Activated T-helper 1 cell treated with anti-CD3 and anti-CD28 coated beads, Interleukin-12 subunit alpha, Interleukin-12 subunit beta, Interleukin-2, Interleukin-4 antibody, amounts not matched to agents 30 ng/mL and 10 ng/mL and 1 ng/mL, durations not matched to agents 14 hours and 24 hours and 36 hours (primary cell): Measurements from ENCODE around the gene CRTC3. TPM values are rescaled to one million over a fixed set of nuclear protein-coding genes. Genes with fewer than 3 reads are reported as not detected.
A peak's percentile ranks its signal among the peaks of the same experiment; 100 is the strongest.

Source experiments
- DNase-seq: peaks from one replicate; pipeline ENCODE4 v3.0.0; 2021; ENCODE audit warnings: low spot score
- H3K27ac Mint-ChIP-seq: one replicate; pipeline ENCODE4 v1.8.0; 2021; ENCODE audit warnings: mild to moderate bottlenecking, mixed read lengths
- H3K27me3 Mint-ChIP-seq: one replicate; pipeline ENCODE4 v1.8.0; 2022; ENCODE audit warnings: mild to moderate bottlenecking, moderate library complexity, mixed read lengths; ENCODE audit not compliant: insufficient read depth
- H3K36me3 Mint-ChIP-seq: one replicate; pipeline ENCODE4 v1.8.0; 2021; ENCODE audit warnings: low read depth, mixed read lengths
- H3K4me1 Mint-ChIP-seq: one replicate; pipeline ENCODE4 v1.8.0; 2021; ENCODE audit warnings: low read depth, mixed read lengths
- H3K4me3 Mint-ChIP-seq: one replicate; pipeline ENCODE4 v1.8.0; 2021; ENCODE audit warnings: mild to moderate bottlenecking, moderate library complexity, mixed read lengths
- H3K9me3 Mint-ChIP-seq: one replicate; pipeline ENCODE4 v1.8.0; 2021; ENCODE audit warnings: mixed read lengths
- intact Hi-C: fragments of 100-400 bp; cut with micrococcal nuclease; formaldehyde crosslinking; loops from one replicate; pipeline ENCODE4 v1.15.1; 2024
- total RNA-seq: library from RNA; stranded (reverse); gene quantifications from 2 replicates; pipeline ENCODE4 v1.2.3, GENCODE V29; 2022

Gene CRTC3
- total RNA-seq = 54.0 and 61.2 TPM in 2 replicates

- Mint-ChIP-seq H3K9me3 (no peaks in the 10 kb centered on the region), H3K27ac (peak within 1 kb of the TSS; percentile 85), H3K4me1 (peaks cover 52% of the 10 kb centered on the region), H3K4me3 (peak within 1 kb of the TSS; percentile 92), H3K36me3 (peaks cover 12% of the 10 kb centered on the region), H3K27me3 (no peaks in the 10 kb centered on the region)
- DNase-seq = peak; percentile 49
- intact Hi-C loops = loop anchor here (1.0 to 5.0 kb wide), 4 partner anchors 17 to 88 kb away; no protein-coding TSS in a partner anchor
Observed at GRCh38 chr15:90529371-90530249, at the start of gene CRTC3. Gene CRTC3, plus strand, starts transcription at chr15:90529923. Its CDS starts 149 bp downstream, at chr15:90530072.

DNA sequence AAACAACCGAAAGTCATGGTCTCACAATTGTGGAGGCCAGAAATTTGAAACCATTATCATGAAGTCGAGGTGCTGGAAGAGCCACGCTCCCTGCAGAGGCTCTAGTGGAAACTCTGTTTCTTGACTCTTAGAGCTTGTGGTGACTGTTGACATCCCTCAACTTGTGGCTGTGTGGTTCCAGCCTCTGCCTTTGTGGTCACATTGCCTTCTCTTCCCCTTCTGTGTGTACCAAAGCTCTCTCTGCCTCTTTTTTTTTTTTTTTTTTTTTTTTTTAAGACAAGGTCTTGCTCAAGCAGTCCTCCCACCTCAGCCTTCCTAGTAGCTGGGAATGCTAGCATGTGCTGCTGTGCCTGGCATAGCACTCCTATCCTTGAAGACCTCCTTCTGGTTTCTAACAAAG lies 48.7 kb upstream of the CRTC3 start:
- H3K36me3 Mint-ChIP-seq = peaks cover 54% of the 10 kb centered on the region

DNA sequence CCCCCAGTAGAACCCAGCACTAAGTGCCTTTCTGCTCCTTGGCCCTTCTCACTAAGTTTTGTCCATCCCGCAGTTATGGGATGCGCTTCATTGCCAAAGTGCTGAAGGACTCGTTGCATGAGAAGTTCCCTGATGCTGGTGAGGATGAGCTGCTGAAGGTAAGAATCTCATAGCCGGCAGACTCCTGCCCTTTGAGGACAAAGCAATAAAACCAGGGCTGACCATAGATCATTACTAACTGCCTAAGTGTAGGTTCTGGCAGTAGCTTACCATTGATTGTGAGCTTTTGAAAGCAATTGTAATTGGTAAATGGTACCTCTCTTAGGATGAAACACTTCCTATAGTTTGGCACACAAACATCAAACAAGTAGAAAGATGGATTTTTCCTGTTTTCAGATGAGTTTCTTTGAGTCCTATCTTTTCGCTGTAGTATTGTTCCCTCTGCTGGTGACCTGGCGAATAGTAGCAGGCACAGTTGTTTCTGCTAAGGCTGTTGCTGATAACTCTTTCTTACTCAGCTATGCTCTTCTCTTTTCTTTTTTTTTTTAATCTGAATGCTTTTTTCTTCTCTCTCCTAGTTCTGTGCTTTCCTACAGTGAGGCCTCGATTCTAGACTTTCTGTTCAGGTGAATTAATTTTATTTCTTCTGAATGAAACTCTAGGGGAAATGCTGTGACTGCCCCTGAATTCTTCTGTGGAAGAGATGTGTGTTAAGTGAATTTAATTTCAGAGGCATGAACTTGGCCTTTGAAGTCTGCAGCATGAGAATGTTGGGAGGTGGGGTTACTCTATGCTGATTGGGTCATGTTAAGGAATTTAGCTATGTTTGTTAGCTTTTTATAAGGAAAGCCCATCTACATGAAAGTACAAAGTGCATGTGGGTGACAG lies 47.4 kb upstream of the CRTC3 start:
- Mint-ChIP-seq H3K9me3 (no peaks in the 10 kb centered on the region), H3K27ac (peak overlapping the region; percentile 13), H3K4me1 (peaks cover 43% of the 10 kb centered on the region), H3K4me3 (no peak overlapping the region), H3K36me3 (peaks cover 55% of the 10 kb centered on the region), H3K27me3 (no peaks in the 10 kb centered on the region)
- DNase-seq = peak; percentile 11
- intact Hi-C loops = loop anchor here (1.0 to 5.0 kb wide), 4 partner anchors 35 to 189 kb away; no protein-coding TSS in a partner anchor

More for the DNA sequence above, 48.7 kb upstream of the CRTC3 start:
- intact Hi-C loops = loop anchor here (5.0 kb wide), 1 partner anchor 34 kb away; no protein-coding TSS in a partner anchor
- Mint-ChIP-seq H3K27me3 (no peaks in the 10 kb centered on the region), H3K4me3 (no peak overlapping the region), H3K27ac (peak overlapping the region; percentile 63), H3K4me1 (peaks cover 49% of the 10 kb centered on the region), H3K9me3 (no peaks in the 10 kb centered on the region)
- DNase-seq = peak; percentile 53

DNA sequence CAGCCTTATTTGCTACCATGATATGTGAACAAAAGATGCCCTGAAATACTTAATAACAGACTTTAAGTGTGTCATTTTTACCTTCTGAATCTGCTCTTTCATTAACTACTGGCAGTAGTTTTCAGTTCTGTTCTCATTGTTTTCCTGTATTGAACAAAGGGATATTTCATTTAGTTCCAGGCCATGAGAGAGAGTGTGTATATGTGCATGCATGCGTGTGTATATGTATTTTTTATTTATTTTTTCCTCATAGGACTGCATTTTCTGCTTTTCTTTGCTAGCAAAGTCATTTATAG lies 46.8 kb upstream of the CRTC3 start:
- intact Hi-C loops = loop anchor here (5.0 kb wide), 1 partner anchor 36 kb away; no protein-coding TSS in a partner anchor
- Mint-ChIP-seq H3K4me1 (peaks cover 42% of the 10 kb centered on the region), H3K9me3 (no peaks in the 10 kb centered on the region), H3K4me3 (no peak overlapping the region), H3K27ac (no peak overlapping the region), H3K27me3 (no peaks in the 10 kb centered on the region), H3K36me3 (peaks cover 58% of the 10 kb centered on the region)
- no peak for DNase-seq

- H3K4me3 Mint-ChIP-seq = no peak overlapping the region
- DNase-seq = no peak
- no peaks in the 10 kb centered on the region for H3K9me3 Mint-ChIP-seq
- H3K27ac Mint-ChIP-seq = no peak overlapping the region
- peaks cover 38% of the 10 kb centered on the region for H3K4me1 Mint-ChIP-seq
- intact Hi-C loops = loop anchor here (5.0 kb wide), 1 partner anchor 36 kb away; no protein-coding TSS in a partner anchor
- H3K36me3 Mint-ChIP-seq = peaks cover 61% of the 10 kb centered on the region
- no peaks in the 10 kb centered on the region for H3K27me3 Mint-ChIP-seq
Observed at GRCh38 chr15:90483637-90484036, 46.1 kb upstream of the CRTC3 start.

GRCh38 chr15:90487186-90487585 lies 42.5 kb upstream of the CRTC3 start:
- Mint-ChIP-seq H3K27ac (no peak overlapping the region), H3K36me3 (peaks cover 62% of the 10 kb centered on the region), H3K4me3 (no peak overlapping the region), H3K27me3 (no peaks in the 10 kb centered on the region), H3K4me1 (peaks cover 8% of the 10 kb centered on the region), H3K9me3 (no peaks in the 10 kb centered on the region)
- DNase-seq = no peak
- intact Hi-C loops = no loop called here

DNA sequence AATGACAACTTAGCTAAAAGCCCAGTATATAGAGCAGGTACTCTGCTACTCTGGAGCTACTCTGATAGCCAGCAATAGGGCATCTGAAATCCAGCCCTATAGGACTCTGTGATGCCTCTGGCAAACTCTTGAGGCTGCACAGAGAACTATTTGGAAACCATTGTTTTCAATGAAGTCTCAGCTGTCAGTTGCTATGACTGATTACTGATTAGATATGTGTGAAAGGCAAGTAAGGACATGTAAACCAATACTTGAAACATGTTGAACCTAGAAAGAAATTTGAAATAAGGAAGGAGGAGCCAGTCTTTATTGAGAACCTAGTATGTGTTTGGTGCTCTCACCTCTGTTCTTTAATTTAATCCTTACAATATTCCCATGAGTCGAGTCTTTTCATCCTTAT lies 40.2 kb upstream of the CRTC3 start:
- intact Hi-C loops = no loop called here
- H3K4me3 Mint-ChIP-seq = no peak overlapping the region
- H3K27ac Mint-ChIP-seq = peak overlapping the region; percentile 33
- H3K4me1 Mint-ChIP-seq = peaks cover 10% of the 10 kb centered on the region
- H3K27me3 Mint-ChIP-seq = no peaks in the 10 kb centered on the region
- DNase-seq = no peak
- H3K36me3 Mint-ChIP-seq = peaks cover 63% of the 10 kb centered on the region
- no peaks in the 10 kb centered on the region for H3K9me3 Mint-ChIP-seq

DNA sequence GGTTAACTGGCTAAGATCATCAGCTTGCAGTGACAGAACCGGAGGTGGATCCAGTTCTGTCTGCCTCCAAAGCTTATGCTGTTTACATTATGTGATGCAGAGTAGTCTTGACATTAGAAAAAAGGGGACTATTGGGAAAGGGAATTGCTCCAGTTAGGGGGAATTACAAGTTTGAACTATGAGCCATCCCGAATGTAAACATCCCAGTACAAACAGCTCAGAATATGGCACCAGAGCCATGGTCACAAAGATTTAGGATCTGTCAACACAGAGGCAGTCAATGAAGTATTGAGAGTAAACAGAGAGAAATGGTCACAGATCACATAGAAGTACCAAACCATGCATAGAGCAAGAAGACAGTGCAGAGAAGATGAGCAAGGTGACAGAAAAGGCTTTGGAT lies 39.8 kb upstream of the CRTC3 start:
- H3K4me3 Mint-ChIP-seq = no peak overlapping the region
- no peaks in the 10 kb centered on the region for H3K27me3 Mint-ChIP-seq
- intact Hi-C loops = loop anchor here (10.0 kb wide), 1 partner anchor 395 kb away; the partner anchor contains the start of gene FES
- H3K9me3 Mint-ChIP-seq = no peaks in the 10 kb centered on the region
- H3K27ac Mint-ChIP-seq = peak overlapping the region; percentile 33
- no peak for DNase-seq
- peaks cover 64% of the 10 kb centered on the region for H3K36me3 Mint-ChIP-seq
- peaks cover 10% of the 10 kb centered on the region for H3K4me1 Mint-ChIP-seq

GRCh38 chr15:90493647-90494046 lies 36.1 kb upstream of the CRTC3 start:
- H3K9me3 Mint-ChIP-seq = no peaks in the 10 kb centered on the region
- DNase-seq = no peak
- H3K36me3 Mint-ChIP-seq = peaks cover 53% of the 10 kb centered on the region
- H3K4me1 Mint-ChIP-seq = peaks cover 10% of the 10 kb centered on the region
- H3K27me3 Mint-ChIP-seq = no peaks in the 10 kb centered on the region
- H3K4me3 Mint-ChIP-seq = no peak overlapping the region
- H3K27ac Mint-ChIP-seq = peak overlapping the region; percentile 6
- intact Hi-C loops = loop anchor here (10.0 kb wide), 1 partner anchor 391 kb away; the partner anchor contains the start of gene FES

GRCh38 chr15:90495067-90495466 lies 34.7 kb upstream of the CRTC3 start:
- H3K27me3 Mint-ChIP-seq = no peaks in the 10 kb centered on the region
- peaks cover 14% of the 10 kb centered on the region for H3K4me1 Mint-ChIP-seq
- H3K27ac Mint-ChIP-seq = no peak overlapping the region
- no peak overlapping the region for H3K4me3 Mint-ChIP-seq
- DNase-seq = no peak
- peaks cover 58% of the 10 kb centered on the region for H3K36me3 Mint-ChIP-seq
- intact Hi-C loops = loop anchor here (10.0 kb wide), 1 partner anchor 390 kb away; the partner anchor contains the start of gene FES
- no peaks in the 10 kb centered on the region for H3K9me3 Mint-ChIP-seq

GRCh38 chr15:90496791-90497190 lies 32.9 kb upstream of the CRTC3 start:
- Mint-ChIP-seq H3K36me3 (peaks cover 54% of the 10 kb centered on the region), H3K4me3 (no peak overlapping the region), H3K27me3 (no peaks in the 10 kb centered on the region), H3K27ac (no peak overlapping the region), H3K9me3 (no peaks in the 10 kb centered on the region), H3K4me1 (peaks cover 17% of the 10 kb centered on the region)
- no peak for DNase-seq
- intact Hi-C loops = loop anchor here (10.0 kb wide), 1 partner anchor 388 kb away; the partner anchor contains the start of gene FES

DNA sequence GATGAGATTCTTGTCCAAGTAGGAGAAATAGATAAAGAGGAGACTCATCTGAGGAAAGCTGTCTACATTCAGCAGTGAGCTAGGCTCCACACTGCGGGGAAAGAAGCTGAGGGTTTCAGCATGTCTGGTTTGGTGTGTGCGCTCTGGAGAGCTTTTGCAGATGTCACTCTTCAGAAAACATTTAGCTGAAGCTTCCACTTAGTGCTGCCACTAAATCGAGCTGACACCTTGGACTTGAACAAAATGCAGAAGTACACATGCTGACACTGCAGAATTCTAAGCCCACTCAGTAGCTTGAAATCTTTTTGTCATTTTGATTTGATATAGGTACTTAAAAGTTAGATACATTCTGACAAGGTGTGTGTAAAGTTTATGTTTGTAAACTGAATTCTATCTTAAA lies 32.3 kb upstream of the CRTC3 start:
- Mint-ChIP-seq H3K4me3 (no peak overlapping the region), H3K27ac (no peak overlapping the region), H3K27me3 (no peaks in the 10 kb centered on the region), H3K4me1 (peaks cover 17% of the 10 kb centered on the region), H3K36me3 (peaks cover 52% of the 10 kb centered on the region), H3K9me3 (no peaks in the 10 kb centered on the region)
- intact Hi-C loops = loop anchor here (10.0 kb wide), 1 partner anchor 387 kb away; the partner anchor contains the start of gene FES
- DNase-seq = no peak
